Measurements from ENCODE around the gene CIZ1.

CIZ1 gene

GRCh38 chr9:128116104-128117083, 75.0 kb downstream of the CIZ1 start:
- Mint-ChIP-seq H3K4me3 (no peak overlapping the region), H3K9me3 (no peaks in the 10 kb centered on the region), H3K4me1 (ENCODE audit: low read depth) (peaks cover 7% of the 10 kb centered on the region), H3K27me3 (ENCODE audit: low read depth) (no peaks in the 10 kb centered on the region), H3K36me3 (ENCODE audit: low read depth) (peaks cover 9% of the 10 kb centered on the region), H3K27ac (no peak overlapping the region)

Data from T-helper 1 cell treated with Interleukin-12 subunit alpha and Interleukin-12 subunit beta and Interleukin-4 antibody, amounts not matched to agents 30 μg/mL and 1 μg/mL, for 36 hours (primary cell).